ENCODE data around the gene CFAP251.

Gene CFAP251

GRCh38 chr12:122018457-122018856 lies 100.1 kb downstream of the CFAP251 start:
- no peak overlapping the region for H3K4me3 ChIP-seq (ENCODE audit: low read depth, low read length)
- TF ChIP-seq CTCF (IDR thresholded peaks at IDR 0.05; ENCODE audit: borderline replicate concordance, insufficient read depth, low read depth, low read length): no peak

GRCh38 chr12:122018937-122019336 lies 100.5 kb downstream of the CFAP251 start:
- no peak for TF ChIP-seq CTCF (IDR thresholded peaks at IDR 0.05; ENCODE audit: borderline replicate concordance, insufficient read depth, low read depth, low read length)
- no peak overlapping the region for H3K4me3 ChIP-seq (ENCODE audit: low read depth, low read length)

GRCh38 chr12:122020795-122021192 lies 102.4 kb downstream of the CFAP251 start:
- H3K4me3 ChIP-seq (ENCODE audit: low read depth, low read length): peak overlapping the region; percentile 84
- TF ChIP-seq CTCF (IDR thresholded peaks at IDR 0.05; ENCODE audit: borderline replicate concordance, insufficient read depth, low read depth, low read length): no peak

GRCh38 chr12:122021193-122021821 lies 102.9 kb downstream of the CFAP251 start:
- no peak for TF ChIP-seq CTCF (IDR thresholded peaks at IDR 0.05; ENCODE audit: borderline replicate concordance, insufficient read depth, low read depth, low read length)
- H3K4me3 ChIP-seq (ENCODE audit: low read depth, low read length): peak overlapping the region; percentile 84

GRCh38 chr12:122021822-122022392 lies 103.5 kb downstream of the CFAP251 start, which contains the start of gene BCL7A:
BCL7A (plus strand) TSS chr12:122021884; CDS start chr12:122022092, 208 bp downstream.
- H3K4me3 ChIP-seq (ENCODE audit: low read depth, low read length): peak within 1 kb of the TSS; percentile 84
- TF ChIP-seq CTCF (IDR thresholded peaks at IDR 0.05; ENCODE audit: borderline replicate concordance, insufficient read depth, low read depth, low read length): no peak

- peak overlapping the region; percentile 84 for H3K4me3 ChIP-seq (ENCODE audit: low read depth, low read length)
Observed at GRCh38 chr12:122022393-122023338, 104.3 kb downstream of the CFAP251 start.

More at GRCh38 chr12:122022393-122023338, 104.3 kb downstream of the CFAP251 start:
- no peak for TF ChIP-seq CTCF (IDR thresholded peaks at IDR 0.05; ENCODE audit: borderline replicate concordance, insufficient read depth, low read depth, low read length)

Measured in GM12875 (cell line).